Thymus (tissue), 11 donors: Measurements from ENCODE around the gene LAMP5. TPM values are rescaled to one million over a fixed set of nuclear protein-coding genes. Genes with fewer than 3 reads are reported as not detected.

Experiments
- DNase-seq, 9 donors: peaks; one replicate each; pipeline ENCODE4 v3.0.0-alpha.2; 2013; ENCODE audit warnings: low spot score in 9 of 9, low read depth in 6 of 9, missing footprints in 1 of 9
- H3K27ac ChIP-seq, 2 donors: one replicate each; pipeline ENCODE4 v1.5.1; 2013; ENCODE audit warnings: control low read depth in 1 of 2, low read depth in 1 of 2, low read length in 1 of 2, mild to moderate bottlenecking in 1 of 2, moderate library complexity in 1 of 2
- H3K27me3 ChIP-seq, 2 donors: one replicate each; pipeline ENCODE4 v1.5.1; 2013; ENCODE audit warnings: low read length in 1 of 2; ENCODE audit not compliant: control insufficient read depth in 2 of 2, insufficient read depth in 1 of 2
- H3K36me3 ChIP-seq, 2 donors: one replicate each; pipeline ENCODE4 v1.5.1; 2013; ENCODE audit warnings: low read length in 1 of 2, mild to moderate bottlenecking in 1 of 2, moderate library complexity in 1 of 2; ENCODE audit not compliant: control insufficient read depth in 2 of 2, insufficient read depth in 2 of 2
- H3K4me1 ChIP-seq, 2 donors: one replicate each; pipeline ENCODE4 v1.5.1; 2013; ENCODE audit warnings: low read length in 2 of 2; ENCODE audit not compliant: control insufficient read depth in 2 of 2, insufficient read depth in 2 of 2
- H3K4me3 ChIP-seq, 2 donors: one replicate each; pipeline ENCODE4 v1.5.1; 2013; ENCODE audit warnings: low read length in 2 of 2, control low read depth in 1 of 2, mild to moderate bottlenecking in 1 of 2
- H3K9me3 ChIP-seq, 2 donors: one replicate each; pipeline ENCODE4 v1.5.1; 2013; ENCODE audit warnings: low read length in 1 of 2, mild to moderate bottlenecking in 1 of 2; ENCODE audit not compliant: control insufficient read depth in 2 of 2, insufficient read depth in 1 of 2
- WGBS: extraction: QIAGEN DNeasy Blood & Tissue Kit; methylation state at CpG from one replicate; pipeline ENCODE4 v1.1.7; 2013; 5-methylcytosine and 5-hydroxymethylcytosine counted together
- polyA plus RNA-seq: library from polyadenylated mRNA; stranded (reverse); fragments of 200-250 nt; gene quantifications from one replicate; pipeline ENCODE4 v1.2.3, GENCODE V29; 2013
- total RNA-seq: library from RNA; stranded (reverse); fragments of 120-200 nt; gene quantifications from one replicate; pipeline ENCODE4 v1.2.4, GENCODE V29; 2013
- donor health status: healthy.

Gene LAMP5
- total and polyA plus RNA-seq, 2 donors = 0.39 to 0.99 TPM

DNA sequence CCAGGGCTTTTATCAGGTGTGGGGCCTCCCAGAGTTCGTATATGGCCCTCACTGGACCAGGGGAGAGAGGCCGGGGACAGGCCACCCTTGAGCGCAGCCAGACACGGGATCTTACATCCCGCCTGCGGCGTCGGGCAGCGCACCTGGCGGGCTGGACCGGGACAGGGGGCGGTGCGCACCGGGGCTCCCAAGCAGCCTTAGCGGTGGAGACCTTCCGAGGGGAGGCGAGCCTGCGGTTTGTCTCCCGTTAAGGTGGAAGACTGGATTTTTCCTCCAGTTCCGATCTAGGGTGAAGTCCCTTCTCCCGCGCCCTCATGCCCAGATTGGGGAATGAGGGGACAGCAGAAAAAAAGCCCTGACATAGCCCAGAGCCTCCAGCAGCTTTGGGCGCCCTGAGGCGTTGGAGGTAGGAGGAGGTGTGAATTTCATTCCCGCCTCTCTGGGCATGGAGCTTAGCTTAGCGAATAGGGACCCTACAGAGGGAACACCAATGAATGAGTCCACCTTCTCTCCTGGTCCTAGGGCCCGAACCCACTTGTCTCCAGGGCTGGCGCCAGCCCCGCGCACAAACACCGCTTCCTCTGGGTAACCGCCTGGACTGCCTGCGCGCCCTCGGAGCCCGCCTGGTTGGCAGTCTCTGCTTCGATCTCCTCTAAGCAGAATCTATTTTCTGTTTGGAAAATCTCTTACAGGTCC, 6.7 kb upstream of the LAMP5 start:
- H3K4me3 ChIP-seq = no peak overlapping the region
- DNase-seq = no peak
- H3K9me3 ChIP-seq = peaks cover 0 to 3% of the 10 kb centered on the region in 2 donors
- no peaks in the 10 kb centered on the region for H3K36me3 ChIP-seq
- 6% methylated on average over 37 of the region's 37 CpGs for WGBS
- peaks cover 60 to 84% of the 10 kb centered on the region in 2 donors for H3K27me3 ChIP-seq
- peaks cover 0 to 5% of the 10 kb centered on the region in 2 donors for H3K4me1 ChIP-seq
- H3K27ac ChIP-seq = no peak overlapping the region

DNA sequence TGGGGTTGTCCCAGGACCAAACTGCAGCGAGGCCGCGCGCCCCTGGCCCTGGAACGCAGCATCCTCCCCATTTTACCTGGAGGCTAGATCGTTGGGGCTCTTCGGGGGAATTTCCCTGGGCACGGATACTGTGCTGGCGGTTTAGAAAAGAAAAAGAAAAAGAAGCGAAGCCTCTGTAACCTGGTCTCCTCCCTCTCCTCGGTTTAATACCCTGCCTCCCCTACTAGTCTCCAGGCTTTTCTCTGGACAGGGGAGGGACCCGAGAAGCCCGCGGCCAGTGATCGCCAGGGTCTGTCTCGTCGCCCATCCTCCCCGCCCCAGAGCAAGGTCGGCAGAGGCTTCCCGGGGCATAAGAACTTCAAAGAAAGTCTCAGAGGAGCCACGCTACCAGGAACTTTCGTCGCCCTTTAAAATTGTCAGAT, 6.1 kb upstream of the LAMP5 start:
- Histone ChIP-seq H3K4me1 (peaks cover 0 to 5% of the 10 kb centered on the region in 2 donors), H3K27ac (no peak overlapping the region), H3K9me3 (peaks cover 0 to 3% of the 10 kb centered on the region in 2 donors), H3K36me3 (no peaks in the 10 kb centered on the region), H3K4me3 (no peak overlapping the region), H3K27me3 (peaks cover 60 to 84% of the 10 kb centered on the region in 2 donors)
- no peak for DNase-seq
- WGBS = 6% methylated on average over 23 of the region's 23 CpGs

DNA sequence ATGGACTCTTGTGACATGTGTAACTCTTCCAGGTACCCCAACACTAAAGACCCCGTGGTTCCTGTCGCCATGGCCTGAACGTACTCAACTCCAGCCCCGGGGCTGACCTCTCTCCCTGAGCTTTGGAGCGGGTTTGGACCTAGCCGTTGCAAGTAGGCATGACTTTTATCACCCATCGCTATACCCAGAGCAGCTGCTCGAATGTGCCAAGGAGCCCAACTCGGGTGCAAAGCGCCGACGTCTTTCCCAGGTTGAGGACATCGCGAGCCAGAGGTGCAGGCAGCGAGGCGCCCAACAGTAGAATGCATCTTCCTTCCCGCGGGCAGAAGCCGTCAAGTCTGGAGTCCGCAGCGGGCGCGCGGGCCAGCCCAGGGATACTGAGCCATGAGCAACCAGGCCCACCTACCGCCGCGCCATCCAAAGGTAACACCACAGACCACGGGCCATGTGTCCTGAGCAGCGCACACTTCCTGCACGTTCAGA, 5.7 kb upstream of the LAMP5 start:
- 7% methylated on average over 30 of the region's 30 CpGs for WGBS
- H3K36me3 ChIP-seq = no peaks in the 10 kb centered on the region
- H3K27me3 ChIP-seq = peaks cover 60 to 86% of the 10 kb centered on the region in 2 donors
- no peak overlapping the region for H3K27ac ChIP-seq
- H3K4me3 ChIP-seq = no peak overlapping the region
- peaks cover 0 to 3% of the 10 kb centered on the region in 2 donors for H3K9me3 ChIP-seq
- no peak for DNase-seq
- peaks cover 0 to 5% of the 10 kb centered on the region in 2 donors for H3K4me1 ChIP-seq

DNA sequence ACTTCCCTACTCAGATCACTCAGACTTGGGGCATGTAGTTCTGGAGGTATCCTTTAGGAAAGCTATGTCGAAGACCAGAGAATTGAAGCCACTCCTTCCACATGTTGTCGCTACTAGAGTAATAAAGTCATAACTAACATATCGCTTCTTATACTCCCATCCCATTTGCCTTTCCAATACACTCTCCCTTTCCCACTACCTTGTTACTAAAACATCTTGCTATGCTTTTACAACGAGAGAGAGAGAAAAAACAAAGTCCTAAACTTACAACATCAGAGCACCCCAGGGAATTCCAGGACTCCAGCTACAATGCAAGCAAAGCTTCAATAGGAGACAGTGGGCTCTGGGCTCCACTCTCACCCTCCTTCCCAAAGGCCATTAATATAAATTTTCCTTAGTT, 5.1 kb upstream of the LAMP5 start:
- Histone ChIP-seq H3K4me3 (no peak overlapping the region), H3K27ac (no peak overlapping the region), H3K27me3 (peaks cover 64 to 86% of the 10 kb centered on the region in 2 donors), H3K36me3 (no peaks in the 10 kb centered on the region), H3K9me3 (peaks cover 0 to 3% of the 10 kb centered on the region in 2 donors), H3K4me1 (peaks cover 0 to 5% of the 10 kb centered on the region in 2 donors)
- 17% methylated on average over 4 of the region's 4 CpGs for WGBS
- no peak for DNase-seq

DNA sequence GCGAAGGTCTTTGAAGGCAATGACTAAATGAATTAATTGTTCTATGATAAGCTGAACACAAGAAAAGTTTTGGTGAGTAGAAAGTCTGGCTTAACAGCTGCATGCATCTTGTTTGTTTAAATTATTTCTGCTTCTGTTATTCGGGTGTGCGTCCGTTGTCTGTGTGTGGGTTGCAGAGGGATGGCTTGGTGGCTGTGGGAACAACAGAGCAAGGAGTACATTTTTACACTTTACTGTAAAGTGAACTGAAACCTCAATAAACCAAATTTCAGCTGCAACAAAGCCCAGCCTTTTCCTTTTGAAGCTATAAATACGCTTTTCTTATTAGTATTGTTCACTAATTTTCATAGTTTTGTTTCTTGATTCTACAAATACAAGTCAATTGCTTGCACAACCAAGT, 3.5 kb upstream of the LAMP5 start:
- Histone ChIP-seq H3K27ac (no peak overlapping the region), H3K27me3 (peaks cover 70 to 88% of the 10 kb centered on the region in 2 donors), H3K9me3 (peaks cover 0 to 3% of the 10 kb centered on the region in 2 donors), H3K36me3 (no peaks in the 10 kb centered on the region), H3K4me1 (peaks cover 0 to 9% of the 10 kb centered on the region in 2 donors), H3K4me3 (no peak overlapping the region)
- WGBS = 65% methylated on average over 5 of the region's 5 CpGs
- DNase-seq = no peak

DNA sequence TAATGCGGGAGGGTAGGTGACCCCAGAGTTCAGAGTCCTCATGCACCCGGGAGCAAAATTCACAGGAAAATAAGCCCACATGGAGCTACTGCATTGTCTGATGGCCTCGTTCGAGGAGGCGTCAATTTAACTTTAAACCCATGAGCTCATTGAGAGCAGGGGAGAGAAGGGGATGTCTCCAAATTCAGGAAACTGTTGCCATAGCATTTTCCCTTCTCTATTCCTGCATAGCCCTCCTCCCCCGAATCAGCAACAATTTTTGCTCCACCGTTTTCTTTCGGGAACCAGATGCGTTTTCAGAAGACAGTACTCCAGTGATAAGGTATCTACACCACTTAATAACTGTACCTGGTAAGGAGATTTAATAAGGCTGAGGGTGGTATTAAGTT, 324 bp upstream of the LAMP5 start:
- WGBS = 4% methylated on average over 9 of the region's 9 CpGs
- Histone ChIP-seq H3K36me3 (no peaks in the 10 kb centered on the region), H3K27ac (no peak overlapping the region), H3K4me3 (no peak overlapping the region), H3K4me1 (peaks cover 0 to 4% of the 10 kb centered on the region in 2 donors), H3K9me3 (no peaks in the 10 kb centered on the region), H3K27me3 (peaks cover 60 to 87% of the 10 kb centered on the region in 2 donors)
- no peak for DNase-seq

DNA sequence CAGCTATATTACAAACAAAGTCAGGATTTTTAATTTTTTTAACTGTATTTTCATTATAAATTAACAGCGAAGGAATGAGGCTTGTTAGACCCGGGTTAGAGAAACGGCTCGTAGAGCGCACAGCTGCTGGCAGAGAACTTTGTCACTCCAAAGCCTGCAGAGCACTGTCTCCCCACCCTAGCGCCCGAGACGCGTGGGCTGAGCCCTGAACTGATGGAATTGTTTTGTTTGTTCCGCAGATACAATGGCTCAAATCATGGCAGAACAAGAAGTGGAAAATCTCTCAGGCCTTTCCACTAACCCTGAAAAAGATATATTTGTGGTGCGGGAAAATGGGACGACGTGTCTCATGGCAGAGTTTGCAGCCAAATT, 810 bp downstream of the LAMP5 start:
- H3K9me3 ChIP-seq = no peaks in the 10 kb centered on the region
- H3K27me3 ChIP-seq = peaks cover 52 to 78% of the 10 kb centered on the region in 2 donors
- DNase-seq = no peak
- WGBS = 12% methylated on average over 13 of the region's 13 CpGs
- no peaks in the 10 kb centered on the region for H3K36me3 ChIP-seq
- no peak overlapping the region for H3K4me3 ChIP-seq
- peaks cover 0 to 4% of the 10 kb centered on the region in 2 donors for H3K4me1 ChIP-seq
- no peak overlapping the region for H3K27ac ChIP-seq

DNA sequence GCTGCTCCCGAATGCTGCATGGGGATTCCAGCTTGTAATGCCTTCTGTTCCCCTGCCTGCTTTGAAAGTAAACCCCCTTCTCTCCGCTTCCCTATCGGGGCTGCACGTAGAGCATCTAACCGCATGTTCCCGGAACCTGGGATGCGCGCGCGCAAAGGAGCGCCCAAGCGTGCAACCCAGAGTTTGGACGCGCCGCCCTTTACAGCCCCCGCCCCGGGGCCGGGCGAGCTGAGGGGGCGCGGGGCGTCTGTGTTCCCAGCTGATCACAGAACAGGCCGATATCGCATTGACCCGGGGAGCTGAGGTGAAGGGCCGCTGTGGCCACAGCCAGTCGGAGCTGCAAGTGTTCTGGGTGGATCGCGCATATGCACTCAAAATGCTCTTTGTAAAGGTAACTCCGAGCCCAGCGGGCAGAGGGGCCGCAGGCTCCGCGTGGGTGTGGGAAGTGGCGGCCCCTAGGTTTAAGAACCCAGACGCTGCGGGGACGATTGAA, 1.4 kb downstream of the LAMP5 start:
- H3K9me3 ChIP-seq = no peaks in the 10 kb centered on the region
- WGBS = 5% methylated on average over 38 of the region's 38 CpGs
- DNase-seq = no peak
- H3K36me3 ChIP-seq = no peaks in the 10 kb centered on the region
- peaks cover 0 to 4% of the 10 kb centered on the region in 2 donors for H3K4me1 ChIP-seq
- H3K4me3 ChIP-seq = peak overlapping the region in 1 of 2 donors; percentile 4
- H3K27me3 ChIP-seq = peaks cover 46 to 75% of the 10 kb centered on the region in 2 donors
- H3K27ac ChIP-seq = no peak overlapping the region

DNA sequence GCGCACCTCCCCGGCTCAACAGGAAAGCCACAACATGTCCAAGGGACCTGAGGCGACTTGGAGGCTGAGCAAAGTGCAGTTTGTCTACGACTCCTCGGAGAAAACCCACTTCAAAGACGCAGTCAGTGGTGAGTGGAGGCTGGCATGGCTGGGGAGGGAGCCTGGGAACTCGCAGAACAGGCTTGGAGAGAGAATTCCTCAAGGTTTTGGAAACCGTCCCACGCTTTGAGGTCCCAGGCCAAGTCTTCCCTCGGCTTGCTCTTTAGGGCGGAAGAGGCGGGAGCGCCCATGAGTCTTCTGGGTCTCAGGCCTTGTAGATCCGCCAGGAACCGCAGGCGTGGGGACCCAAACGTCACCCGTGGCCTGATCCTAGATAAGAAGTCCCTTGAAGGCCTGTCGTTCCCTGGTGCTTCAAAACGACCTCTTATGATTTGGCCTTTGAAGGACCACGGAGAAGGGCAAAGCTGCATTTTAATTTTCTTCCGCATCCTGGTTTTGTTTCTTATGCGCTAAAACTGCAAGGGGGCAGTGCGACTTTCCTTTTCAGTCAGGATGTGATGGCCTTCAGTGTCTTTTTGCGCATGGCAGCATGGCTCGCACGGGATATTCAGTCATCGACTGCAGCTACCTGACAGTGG, 2.0 kb downstream of the LAMP5 start:
- WGBS = 4% methylated on average over 28 of the region's 28 CpGs
- Histone ChIP-seq H3K4me3 (peak overlapping the region in 1 of 2 donors; percentile 4), H3K4me1 (peaks cover 0 to 4% of the 10 kb centered on the region in 2 donors), H3K36me3 (no peaks in the 10 kb centered on the region), H3K9me3 (no peaks in the 10 kb centered on the region), H3K27me3 (peaks cover 43 to 77% of the 10 kb centered on the region in 2 donors), H3K27ac (no peak overlapping the region)
- DNase-seq = no peak
